HG03108 (cell line): ENCODE data around the gene FERMT3.
A peak's percentile ranks its signal among the peaks of the same experiment; 100 is the strongest.

Source experiments
- ATAC-seq: cut with Tn5 transposase; IDR thresholded peaks from one replicate; pipeline ENCODE4 v1.9.1; 2021; ENCODE audit warnings: moderate library complexity; ENCODE audit not compliant: unreplicated experiment

The FERMT3 gene

DNA sequence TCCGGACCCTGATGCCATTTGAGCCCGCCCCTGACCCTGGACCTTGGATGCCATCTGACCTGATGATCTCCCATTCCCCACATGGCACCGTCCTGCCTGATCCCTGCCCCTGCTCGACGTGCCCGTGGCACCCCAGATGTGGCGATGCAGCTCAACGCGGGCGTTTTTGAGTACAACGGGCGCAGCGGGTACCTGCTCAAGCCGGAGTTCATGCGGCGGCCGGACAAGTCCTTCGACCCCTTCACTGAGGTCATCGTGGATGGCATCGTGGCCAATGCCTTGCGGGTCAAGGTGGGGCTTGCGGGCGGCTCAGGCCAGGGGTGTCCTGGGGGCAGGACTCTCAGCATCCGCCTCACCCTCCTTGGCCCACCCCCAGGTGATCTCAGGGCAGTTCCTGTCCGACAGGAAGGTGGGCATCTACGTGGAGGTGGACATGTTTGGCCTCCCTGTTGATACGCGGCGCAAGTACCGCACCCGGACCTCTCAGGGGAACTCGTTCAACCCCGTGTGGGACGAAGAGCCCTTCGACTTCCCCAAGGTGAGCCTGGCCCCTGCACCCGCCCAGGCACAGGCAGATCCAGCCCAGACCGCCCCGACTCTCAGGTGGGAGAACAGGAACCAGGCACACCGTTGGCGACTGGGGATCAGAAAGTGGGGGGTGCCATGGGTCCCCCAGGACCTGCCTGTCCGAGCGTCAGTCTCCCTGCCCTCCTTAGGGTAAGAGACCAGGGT, 55.9 kb downstream of the FERMT3 start:
- ATAC-seq: no peak

DNA sequence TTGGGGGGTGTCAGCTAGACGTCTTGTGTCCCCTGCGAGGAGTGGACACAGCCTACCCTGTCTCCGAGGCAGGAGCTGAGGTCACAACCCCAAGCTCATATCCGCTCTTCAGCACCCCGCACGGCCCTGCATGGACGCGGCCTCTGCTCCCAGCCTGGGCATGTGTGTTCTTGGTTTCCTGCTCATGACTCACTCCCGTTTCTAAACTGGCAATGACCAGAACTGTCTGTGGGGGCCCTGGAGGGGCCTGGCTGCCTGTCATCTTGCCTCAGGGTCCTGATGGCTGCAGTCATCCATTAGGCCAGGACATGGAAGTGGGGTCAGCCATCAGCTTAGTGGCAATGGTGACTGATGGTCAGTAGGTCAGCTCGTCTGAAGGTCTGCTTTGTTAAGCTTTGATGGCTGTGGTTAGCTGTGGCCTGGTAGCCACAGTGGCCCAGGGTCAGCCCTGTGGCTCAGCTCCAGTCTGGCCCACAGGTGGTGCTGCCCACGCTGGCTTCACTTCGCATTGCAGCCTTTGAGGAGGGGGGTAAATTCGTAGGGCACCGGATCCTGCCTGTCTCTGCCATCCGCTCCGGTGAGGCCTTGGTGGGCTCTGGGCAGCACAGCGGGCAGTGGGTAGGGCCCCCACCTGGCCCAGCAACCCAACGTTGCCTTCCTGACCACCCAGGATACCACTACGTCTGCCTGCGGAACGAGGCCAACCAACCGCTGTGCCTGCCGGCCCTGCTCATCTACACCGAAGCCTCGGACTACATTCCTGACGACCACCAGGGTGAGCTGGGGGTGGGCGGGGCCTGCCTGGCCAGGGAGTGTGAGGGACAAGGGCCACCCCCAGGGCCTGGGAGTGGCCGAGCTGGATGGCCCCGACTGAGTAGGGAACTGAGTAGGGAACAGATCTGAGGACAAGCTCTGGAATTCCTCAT, 56.8 kb downstream of the FERMT3 start:
- no peak for ATAC-seq

DNA sequence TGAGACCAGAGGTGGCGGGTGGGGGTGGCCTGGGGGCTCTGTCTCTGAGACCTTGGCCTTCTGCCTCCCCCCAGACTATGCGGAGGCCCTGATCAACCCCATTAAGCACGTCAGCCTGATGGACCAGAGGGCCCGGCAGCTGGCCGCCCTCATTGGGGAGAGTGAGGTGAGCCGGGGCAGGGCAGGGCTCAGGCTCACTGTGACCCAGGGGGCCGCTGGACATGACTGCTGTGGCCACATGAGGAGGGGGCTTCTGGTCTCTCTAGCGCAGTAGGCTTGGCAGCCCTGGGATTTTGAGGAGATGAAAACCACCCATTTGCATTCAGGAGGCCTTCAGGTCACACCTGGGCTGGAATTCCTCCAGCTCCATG, 57.4 kb downstream of the FERMT3 start:
- ATAC-seq: no peak

DNA sequence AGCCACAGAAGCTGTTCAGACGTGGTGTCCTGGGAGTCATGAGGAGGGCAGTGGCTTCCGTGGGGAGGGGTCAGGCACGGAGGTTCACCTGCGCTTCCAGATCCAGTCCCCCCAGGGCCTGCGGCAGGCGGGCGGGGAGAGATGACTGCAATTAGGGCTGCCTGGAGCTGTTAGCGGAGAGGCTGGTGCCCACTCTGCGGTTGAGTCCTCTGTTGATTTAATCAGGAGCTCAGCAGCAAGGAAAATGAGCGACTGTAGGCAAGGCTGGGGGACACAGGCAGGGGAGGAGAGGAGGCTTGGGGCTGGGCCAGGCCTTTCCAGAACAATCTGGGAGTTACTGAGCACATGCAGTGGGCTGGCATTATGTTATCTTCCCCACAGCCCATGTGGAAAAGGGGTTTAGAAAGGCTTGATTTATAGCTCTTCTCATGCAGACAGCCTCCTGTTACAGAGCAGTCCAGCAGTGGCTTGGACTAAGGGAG, 57.9 kb downstream of the FERMT3 start:
- ATAC-seq: no peak

DNA sequence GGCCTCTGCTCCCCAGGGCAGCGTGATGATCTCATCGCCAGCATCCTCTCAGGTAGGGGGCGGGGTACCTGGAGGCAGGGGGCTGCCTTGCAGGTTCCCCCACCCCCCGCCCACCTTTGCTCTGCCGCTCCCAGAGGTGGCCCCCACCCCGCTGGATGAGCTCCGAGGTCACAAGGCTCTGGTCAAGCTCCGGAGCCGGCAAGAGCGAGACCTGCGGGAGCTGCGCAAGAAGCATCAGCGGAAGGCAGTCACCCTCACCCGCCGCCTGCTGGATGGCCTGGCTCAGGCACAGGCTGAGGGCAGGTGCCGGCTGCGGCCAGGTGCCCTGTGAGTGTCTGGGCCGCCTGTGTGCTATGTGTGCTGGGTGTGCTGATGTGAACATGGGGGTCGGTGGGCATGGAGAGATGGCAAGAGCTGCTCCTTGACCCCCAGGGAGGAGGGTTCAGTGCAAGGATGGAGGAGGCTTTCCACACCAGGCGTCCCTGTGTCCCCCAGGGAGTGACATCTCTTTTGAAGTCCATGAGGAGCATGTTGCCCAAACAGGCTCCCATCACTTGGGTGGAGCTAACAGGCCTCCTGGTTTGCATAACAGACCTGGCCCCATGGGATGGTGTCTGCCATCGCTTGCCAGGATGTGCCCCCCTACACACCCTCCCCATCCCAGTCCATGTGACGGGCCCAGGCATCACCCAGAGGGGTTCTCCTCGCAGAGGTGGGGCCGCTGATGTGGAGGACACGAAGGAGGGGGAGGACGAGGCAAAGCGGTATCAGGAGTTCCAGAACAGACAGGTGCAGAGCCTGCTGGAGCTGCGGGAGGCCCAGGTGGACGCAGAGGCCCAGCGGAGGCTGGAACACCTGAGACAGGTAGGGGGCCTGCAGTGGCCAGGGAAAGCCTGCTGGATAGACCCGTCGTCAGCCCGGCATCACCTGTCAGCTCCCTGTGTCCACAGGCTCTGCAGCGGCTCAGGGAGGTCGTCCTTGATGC, 58.9 kb downstream of the FERMT3 start:
- ATAC-seq: no peak

DNA sequence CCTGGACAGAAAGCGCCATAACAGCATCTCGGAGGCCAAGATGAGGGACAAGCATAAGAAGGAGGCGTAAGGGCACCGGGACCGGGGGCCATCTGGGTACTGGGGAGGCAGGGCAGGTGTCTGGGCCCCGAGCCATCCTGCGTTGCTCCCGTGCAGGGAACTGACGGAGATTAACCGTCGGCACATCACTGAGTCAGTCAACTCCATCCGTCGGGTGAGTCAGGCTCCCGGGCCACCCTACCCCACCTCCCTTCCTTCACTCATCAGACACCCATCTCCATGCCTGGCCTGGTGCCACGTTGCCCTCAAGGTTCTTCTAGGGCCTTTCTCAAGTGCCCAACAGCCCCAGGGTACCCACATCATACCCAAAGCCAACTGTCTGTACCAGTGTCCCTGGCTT, 59.8 kb downstream of the FERMT3 start:
- ATAC-seq: no peak

DNA sequence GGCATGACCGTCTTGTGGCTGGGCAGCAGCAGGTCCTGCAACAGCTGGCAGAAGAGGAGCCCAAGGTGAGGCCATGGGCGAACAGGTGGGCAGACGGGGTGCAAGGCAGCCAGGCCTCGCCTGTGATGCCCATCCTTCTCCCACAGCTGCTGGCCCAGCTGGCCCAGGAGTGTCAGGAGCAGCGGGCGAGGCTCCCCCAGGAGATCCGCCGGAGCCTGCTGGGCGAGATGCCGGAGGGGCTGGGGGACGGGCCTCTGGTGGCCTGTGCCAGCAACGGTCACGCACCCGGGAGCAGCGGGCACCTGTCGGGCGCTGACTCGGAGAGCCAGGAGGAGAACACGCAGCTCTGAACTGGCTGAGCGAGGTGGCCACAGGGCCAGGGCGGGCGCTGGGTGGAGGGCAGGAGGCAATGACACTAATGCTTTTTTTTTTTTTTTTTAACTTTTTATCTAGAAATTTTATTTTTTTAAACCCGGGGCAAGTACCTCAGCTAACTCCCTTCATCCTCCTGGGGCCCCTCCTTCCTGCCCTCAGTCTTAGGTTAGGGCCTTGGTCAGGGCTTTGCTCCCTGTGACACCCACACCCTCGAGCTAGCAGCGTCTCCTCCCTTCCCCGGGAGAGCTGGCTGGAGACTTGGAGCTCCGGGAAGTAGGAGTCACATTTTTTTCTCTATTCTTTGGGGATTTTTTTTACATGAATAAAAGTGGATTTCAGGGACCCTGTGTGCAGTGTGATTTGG, 60.9 kb downstream of the FERMT3 start:
- ATAC-seq: no peak

DNA sequence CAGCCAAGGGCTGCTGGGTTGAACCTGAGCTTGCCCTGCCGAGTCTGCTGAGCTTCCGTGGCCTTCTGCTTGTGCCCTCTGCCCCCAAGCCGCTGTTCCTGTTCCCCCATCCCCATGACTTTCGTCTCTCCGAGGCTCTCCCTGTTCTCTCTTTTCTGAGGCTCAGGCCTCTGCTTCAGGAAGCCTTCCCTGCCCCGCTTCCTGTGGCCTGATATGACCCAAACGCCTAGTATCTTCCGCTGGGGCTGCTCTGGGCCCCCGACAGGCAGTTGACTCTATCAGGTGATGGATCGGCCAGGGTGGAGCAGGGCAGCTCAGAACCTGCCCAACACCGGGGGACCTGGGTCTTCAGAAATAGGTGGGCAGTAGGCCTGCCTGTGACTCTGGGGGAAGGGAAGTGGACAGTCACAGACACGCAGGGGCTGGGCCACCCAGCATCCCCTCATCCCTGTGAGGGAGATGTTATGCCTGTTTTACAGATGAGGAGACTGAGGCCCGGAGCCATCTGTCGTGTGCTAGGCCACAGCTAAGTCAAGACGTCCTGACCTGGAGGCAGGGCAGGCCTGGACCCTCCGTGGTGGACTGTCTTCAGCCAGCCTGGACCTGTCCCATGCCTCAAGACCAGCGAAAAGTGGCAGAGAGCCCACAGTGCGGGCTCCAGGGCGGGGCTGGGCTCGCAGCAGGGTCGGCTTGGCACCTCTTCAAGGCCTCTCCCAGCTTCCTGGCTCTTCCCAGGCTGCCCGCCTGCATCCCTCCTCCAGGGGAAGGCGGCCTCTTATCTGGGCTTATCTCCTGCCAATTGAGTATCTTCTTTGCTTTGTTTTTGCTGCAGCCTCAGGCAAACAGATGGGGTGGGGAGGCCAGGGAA, 61.7 kb downstream of the FERMT3 start:
- ATAC-seq: no peak

DNA sequence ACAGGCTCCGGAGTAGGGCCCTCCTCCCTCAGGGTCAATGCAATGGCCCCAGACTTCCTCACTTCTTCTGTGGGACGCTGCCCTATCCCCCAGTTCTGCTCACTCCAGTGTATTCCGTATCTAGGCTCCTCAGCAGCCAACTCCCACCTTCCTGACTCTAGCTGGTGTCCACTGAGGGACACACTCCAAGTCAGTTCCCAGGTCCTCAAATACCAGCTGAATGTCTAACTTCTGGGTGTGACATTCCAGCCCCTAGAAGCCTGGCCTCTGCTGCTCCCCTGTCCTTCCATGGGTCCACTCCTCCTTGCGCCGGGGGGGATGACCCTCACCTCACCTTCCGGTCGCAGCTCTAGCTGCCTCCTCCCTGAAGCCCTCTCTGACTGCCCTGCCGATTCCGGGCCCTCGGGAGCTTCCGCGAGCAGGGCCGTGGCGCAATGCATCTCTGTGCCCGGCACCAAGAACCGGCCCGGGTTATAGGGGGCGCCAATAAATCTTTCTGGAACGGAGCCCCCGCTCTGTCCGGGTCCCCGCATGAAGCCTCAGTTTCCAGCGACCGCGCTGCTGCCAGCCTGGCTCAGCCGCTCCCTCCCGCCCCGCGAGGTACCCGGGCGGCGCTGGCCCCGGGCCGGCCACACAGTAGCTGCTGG, 62.5 kb downstream of the FERMT3 start:
- ATAC-seq: peak; percentile 10

DNA sequence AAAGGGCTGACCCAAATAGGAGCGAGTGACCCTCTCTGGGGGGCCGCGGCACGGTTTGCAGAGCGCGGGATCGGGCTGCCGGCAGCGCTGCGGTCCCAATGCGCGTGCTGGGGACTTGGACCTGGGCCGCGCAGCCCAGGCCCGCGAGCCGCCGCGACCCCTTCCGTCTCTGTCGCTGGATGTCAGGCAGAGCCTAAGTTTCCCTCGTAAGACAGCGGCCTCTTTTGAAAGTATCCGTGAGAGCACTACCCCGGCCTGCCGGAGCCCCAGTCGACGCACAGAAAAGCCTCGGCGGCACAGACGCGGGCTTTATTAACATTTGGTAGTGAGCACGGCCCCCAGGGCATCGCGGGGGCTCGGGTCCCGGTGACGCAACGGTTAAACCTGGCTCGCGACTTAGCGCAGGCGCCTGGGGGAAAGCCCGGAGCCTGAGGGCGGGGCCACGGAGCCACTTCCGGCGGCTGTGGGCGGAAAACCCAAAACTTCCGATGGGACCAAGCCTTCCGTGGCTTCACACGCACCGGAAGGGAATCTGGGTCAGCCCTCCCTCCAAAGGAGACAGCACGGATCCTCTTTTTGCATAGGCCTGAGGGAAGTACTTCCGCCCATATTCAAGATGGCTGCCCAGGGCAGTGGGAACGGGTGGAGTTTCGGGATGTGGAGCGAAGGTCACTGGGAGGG, 63.2 kb downstream of the FERMT3 start:
- ATAC-seq: peak; percentile 61
